Measurements from ENCODE around the gene FGFBP1.

Gene FGFBP1

GRCh38 chr4:15938640-15939039 is at the start of gene FGFBP1:
FGFBP1 (minus strand) TSS chr4:15938740; CDS start chr4:15936632, 2,108 bp downstream.
- Histone ChIP-seq H3K4me2 (no peak within 1 kb of the TSS), H3K4me1 (ENCODE audit: low read depth, poor library complexity, severe bottlenecking) (no peaks in the 10 kb centered on the region), H2AFZ (ENCODE audit: low read depth) (no peak within 1 kb of the TSS)

GRCh38 chr4:15988222-15988621 is 49.7 kb upstream of the FGFBP1 start:
- no peaks in the 10 kb centered on the region for H3K36me3 ChIP-seq (ENCODE audit: insufficient read depth)
- TF ChIP-seq CTCF (conservative IDR thresholded peaks at IDR 0.05; ENCODE audit: low read depth, low read length), result no peak
- H3K27ac ChIP-seq, result no peak overlapping the region
- H3K9ac ChIP-seq, result no peak overlapping the region
- H4K20me1 ChIP-seq (ENCODE audit: insufficient read depth), result no peaks in the 10 kb centered on the region
- H3K79me2 ChIP-seq (ENCODE audit: insufficient read depth, low read depth), result no peaks in the 10 kb centered on the region
- no peak overlapping the region for H2AFZ ChIP-seq (ENCODE audit: low read depth)
- H3K4me3 ChIP-seq (IDR thresholded peaks at IDR 0.05; ENCODE audit: insufficient read depth, low read depth, low read length), result no peak overlapping the region
- no peaks in the 10 kb centered on the region for H3K27me3 ChIP-seq (ENCODE audit: insufficient read depth, low read depth)
- no peaks in the 10 kb centered on the region for H3K4me1 ChIP-seq (ENCODE audit: low read depth, poor library complexity, severe bottlenecking)
- H3K4me2 ChIP-seq, result no peak overlapping the region

More at GRCh38 chr4:15938640-15939039, at the start of gene FGFBP1:
- H3K36me3 ChIP-seq (ENCODE audit: insufficient read depth), result no peaks in the 10 kb centered on the region
- TF ChIP-seq CTCF (conservative IDR thresholded peaks at IDR 0.05; ENCODE audit: low read depth, low read length), result no peak
- no peaks in the 10 kb centered on the region for H4K20me1 ChIP-seq (ENCODE audit: insufficient read depth)
- no peak within 1 kb of the TSS for H3K9ac ChIP-seq
- no peaks in the 10 kb centered on the region for H3K27me3 ChIP-seq (ENCODE audit: insufficient read depth, low read depth)
- H3K27ac ChIP-seq, result no peak within 1 kb of the TSS
- H3K79me2 ChIP-seq (ENCODE audit: insufficient read depth, low read depth), result no peaks in the 10 kb centered on the region
- no peak within 1 kb of the TSS for H3K4me3 ChIP-seq (IDR thresholded peaks at IDR 0.05; ENCODE audit: insufficient read depth, low read depth, low read length)

- H3K4me2 ChIP-seq, result no peak overlapping the region
- no peaks in the 10 kb centered on the region for H3K27me3 ChIP-seq (ENCODE audit: insufficient read depth, low read depth)
- H3K79me2 ChIP-seq (ENCODE audit: insufficient read depth, low read depth), result no peaks in the 10 kb centered on the region
- no peak overlapping the region for H3K27ac ChIP-seq
- no peak for TF ChIP-seq CTCF (conservative IDR thresholded peaks at IDR 0.05; ENCODE audit: low read depth, low read length)
- no peaks in the 10 kb centered on the region for H3K4me1 ChIP-seq (ENCODE audit: low read depth, poor library complexity, severe bottlenecking)
- no peak overlapping the region for H3K4me3 ChIP-seq (IDR thresholded peaks at IDR 0.05; ENCODE audit: insufficient read depth, low read depth, low read length)
- H2AFZ ChIP-seq (ENCODE audit: low read depth), result no peak overlapping the region
- H3K9ac ChIP-seq, result no peak overlapping the region
- no peaks in the 10 kb centered on the region for H3K36me3 ChIP-seq (ENCODE audit: insufficient read depth)
- H4K20me1 ChIP-seq (ENCODE audit: insufficient read depth), result no peaks in the 10 kb centered on the region
These were observed 48.4 kb upstream of the FGFBP1 start for GRCh38 chr4:15986907-15987306.

GRCh38 chr4:15983610-15984009 is 45.1 kb upstream of the FGFBP1 start:
- H3K4me1 ChIP-seq (ENCODE audit: low read depth, poor library complexity, severe bottlenecking), result no peaks in the 10 kb centered on the region

More at GRCh38 chr4:15983610-15984009, 45.1 kb upstream of the FGFBP1 start:
- Histone ChIP-seq H3K4me2 (no peak overlapping the region), H2AFZ (ENCODE audit: low read depth) (no peak overlapping the region), H3K36me3 (ENCODE audit: insufficient read depth) (no peaks in the 10 kb centered on the region), H3K79me2 (ENCODE audit: insufficient read depth, low read depth) (no peaks in the 10 kb centered on the region), H3K27me3 (ENCODE audit: insufficient read depth, low read depth) (no peaks in the 10 kb centered on the region), H3K9ac (no peak overlapping the region), H3K27ac (no peak overlapping the region), H3K4me3 (IDR thresholded peaks at IDR 0.05; ENCODE audit: insufficient read depth, low read depth, low read length) (no peak overlapping the region), H4K20me1 (ENCODE audit: insufficient read depth) (no peaks in the 10 kb centered on the region)
- TF ChIP-seq CTCF (conservative IDR thresholded peaks at IDR 0.05; ENCODE audit: low read depth, low read length), result no peak
